ENCODE results near the gene FIBCD1.

GRCh38 chr9:130979591-130980385 lies 40.7 kb upstream of the FIBCD1 start:
- no peak for TF ChIP-seq CTCF (IDR thresholded peaks at IDR 0.05)
- no peak for TF ChIP-seq POLR2A (IDR thresholded peaks at IDR 0.05)
